T1000 (cell line): ENCODE measurements around the gene SKI.

Experiments
- DNase-seq: peaks from one replicate; lab custom pipeline; 2025; ENCODE audit warnings: mixed read lengths; lab: John Stamatoyannopoulos, UW

SKI gene

GRCh38 chr1:2340086-2340917 lies 112.2 kb downstream of the SKI start:
- DNase-seq = no peak

GRCh38 chr1:2340918-2341254 lies 112.8 kb downstream of the SKI start:
- DNase-seq = no peak

- DNase-seq = no peak
These were observed 113.7 kb downstream of the SKI start for GRCh38 chr1:2341706-2342383.

- no peak for DNase-seq
These were observed 114.4 kb downstream of the SKI start for GRCh38 chr1:2342384-2343022.

- no peak for DNase-seq
These were observed 115.2 kb downstream of the SKI start for GRCh38 chr1:2343023-2343935.

- no peak for DNase-seq
These were observed 116.1 kb downstream of the SKI start for GRCh38 chr1:2344121-2344681.

GRCh38 chr1:2344744-2345296 lies 116.7 kb downstream of the SKI start:
- no peak for DNase-seq

GRCh38 chr1:2345297-2346075 lies 117.4 kb downstream of the SKI start:
- no peak for DNase-seq

- DNase-seq = no peak
These were observed 118.7 kb downstream of the SKI start for GRCh38 chr1:2346691-2347408.

GRCh38 chr1:2347409-2347785 lies 119.3 kb downstream of the SKI start:
- DNase-seq = no peak

- no peak for DNase-seq
These were observed 119.8 kb downstream of the SKI start for GRCh38 chr1:2347896-2348295.

- DNase-seq = no peak
These were observed 120.5 kb downstream of the SKI start for GRCh38 chr1:2348346-2349325.

- no peak for DNase-seq
These were observed 121.7 kb downstream of the SKI start for GRCh38 chr1:2349806-2350205.

GRCh38 chr1:2350501-2350900 lies 122.4 kb downstream of the SKI start:
- DNase-seq = no peak

GRCh38 chr1:2350911-2351655 lies 123.0 kb downstream of the SKI start:
- no peak for DNase-seq

GRCh38 chr1:2351723-2352122 lies 123.6 kb downstream of the SKI start:
- DNase-seq = no peak

- DNase-seq = no peak
These were observed 124.3 kb downstream of the SKI start for GRCh38 chr1:2352341-2352896.
